H1 (cell line): Measurements from ENCODE around the gene RFTN2. TPM values are rescaled to one million over a fixed set of nuclear protein-coding genes. Genes with fewer than 3 reads are reported as not detected.

Source experiments
- CTCF ChIA-PET: fragments of 300-600 bp; sonication (Branson Sonifier 250); formaldehyde crosslinking; loops from one replicate; lab custom pipeline; 2021; ENCODE audit not compliant: partially characterized antibody; lab: Charles Lee
- POLR2A ChIA-PET: fragments of 300-600 bp; sonication (Branson Sonifier 250); formaldehyde crosslinking; loops from one replicate; lab custom pipeline; 2021; ENCODE audit warnings: inconsistent platforms; ENCODE audit not compliant: partially characterized antibody; lab: Charles Lee
- DNase-seq, 2 experiments: peaks; one replicate each; pipeline versions ENCODE4 v3.0.0 to v3.0.0-alpha.2; 2010 to 2022; ENCODE audit warnings: low spot score in 2 of 2, low read depth in 1 of 2, mixed read lengths in 1 of 2
- FAIRE-seq: peaks from 2 replicates; lab custom pipeline; 2011; peaks lifted over from hg19 to GRCh38; lab: Jason Lieb, UNC
- H2AFZ ChIP-seq: 2 replicates; pipeline ENCODE4 v1.8.1; 2012; ENCODE audit warnings: low read length, inconsistent platforms
- H2AK5ac ChIP-seq: 2 replicates; pipeline ENCODE4 v1.6.1; 2013; ENCODE audit warnings: low read depth, low read length
- H2BK120ac ChIP-seq: replicated peaks from 2 replicates; pipeline ENCODE3; 2013; ENCODE audit warnings: low read depth, low read length, inconsistent platforms
- H2BK12ac ChIP-seq: 2 replicates; pipeline ENCODE4 v1.6.1; 2013; ENCODE audit warnings: low read depth, low read length
- H2BK15ac ChIP-seq: 2 replicates; pipeline ENCODE4 v1.6.1; 2013; ENCODE audit warnings: low read length
- H2BK20ac ChIP-seq: 2 replicates; pipeline ENCODE4 v1.6.1; 2013; ENCODE audit warnings: low read length
- H2BK5ac ChIP-seq: 2 replicates; pipeline ENCODE4 v1.6.1; 2013; ENCODE audit warnings: low read depth, low read length
- H3K14ac ChIP-seq: 2 replicates; pipeline ENCODE4 v1.6.1; 2013; ENCODE audit warnings: inconsistent platforms; ENCODE audit not compliant: insufficient read length
- H3K18ac ChIP-seq: 2 replicates; pipeline ENCODE4 v1.6.1; 2013; ENCODE audit warnings: low read length; ENCODE audit errors: extremely low read depth
- H3K23ac ChIP-seq: 2 replicates; pipeline ENCODE4 v1.6.1; 2013; ENCODE audit warnings: inconsistent platforms; ENCODE audit not compliant: insufficient read length
- H3K23me2 ChIP-seq: 2 replicates; pipeline ENCODE4 v1.6.1; 2013; ENCODE audit warnings: low read depth, low read length
- H3K27ac ChIP-seq: 2 replicates; pipeline ENCODE4 v1.6.1; 2011; ENCODE audit warnings: low read depth, low read length, inconsistent platforms
- H3K27me3 ChIP-seq, 4 experiments: replicated peaks in 1 of 4; 1 replicate in 1 of 4; 2 replicates in 3 of 4; pipeline versions ENCODE4 v1.6.1 to v1.8.1; 2011 to 2013; ENCODE audit warnings: low read length in 3 of 4, mild to moderate bottlenecking in 3 of 4, inconsistent platforms in 2 of 4, mixed read lengths in 2 of 4, moderate library complexity in 1 of 4; ENCODE audit not compliant: control insufficient read depth in 3 of 4, insufficient read depth in 3 of 4; ENCODE audit errors: extremely low read depth in 1 of 4
- H3K36me3 ChIP-seq, 4 experiments: 2 replicates each; pipeline versions ENCODE4 v1.6.1 to v1.8.1; 2011 to 2013; ENCODE audit warnings: mild to moderate bottlenecking in 4 of 4, low read length in 3 of 4, moderate library complexity in 2 of 4, control low read depth in 1 of 4, inconsistent platforms in 1 of 4; ENCODE audit not compliant: insufficient read depth in 4 of 4, control insufficient read depth in 2 of 4
- H3K4ac ChIP-seq: replicated peaks from 2 replicates; pipeline ENCODE3; 2013; ENCODE audit warnings: low read length, low read depth, mixed read lengths, inconsistent platforms; ENCODE audit not compliant: insufficient read length
- H3K4me1 ChIP-seq, 4 experiments: replicated peaks in 1 of 4; 1 replicate in 1 of 4; 2 replicates in 3 of 4; pipeline versions ENCODE4 v1.6.1 to v1.8.1; 2011 to 2013; ENCODE audit warnings: low read length in 3 of 4, inconsistent platforms in 2 of 4, mixed read lengths in 1 of 4; ENCODE audit not compliant: insufficient read depth in 4 of 4, control insufficient read depth in 3 of 4
- H3K4me2 ChIP-seq, 2 experiments: 2 replicates each; pipeline versions ENCODE4 v1.6.1 to v1.8.1; 2011 to 2013; ENCODE audit warnings: low read depth in 2 of 2, low read length in 2 of 2, control low read depth in 1 of 2, inconsistent platforms in 1 of 2, mild to moderate bottlenecking in 1 of 2; ENCODE audit not compliant: insufficient read depth in 1 of 2
- H3K4me3 ChIP-seq, 4 experiments: fragments of 200-600, 300-600 bp in 1 of 4; sonication (generic), shearing (Covaris generic), sonication (Bioruptor Twin) in 1 of 4; 2 replicates each; pipeline versions ENCODE4 v1.5.1 to v1.8.1; 2011 to 2016; ENCODE audit warnings: low read length in 4 of 4, low read depth in 3 of 4, control low read depth in 2 of 4, inconsistent platforms in 2 of 4, mild to moderate bottlenecking in 2 of 4, mixed read lengths in 1 of 4, moderate library complexity in 1 of 4; ENCODE audit not compliant: insufficient read depth in 2 of 4; ENCODE audit errors: extremely low read depth in 1 of 4
- H3K56ac ChIP-seq: replicated peaks from 2 replicates; pipeline ENCODE3; 2013; ENCODE audit warnings: low read depth, mild to moderate bottlenecking, mixed read lengths, low read length, inconsistent platforms; ENCODE audit not compliant: insufficient read length
- H3K79me1 ChIP-seq: 2 replicates; pipeline ENCODE4 v1.6.1; 2013; ENCODE audit warnings: low read depth, low read length, control low read depth
- H3K79me2 ChIP-seq, 2 experiments: 2 replicates each; pipeline versions ENCODE4 v1.6.1 to v1.8.1; 2012 to 2013; ENCODE audit warnings: low read length in 2 of 2, mild to moderate bottlenecking in 2 of 2, inconsistent platforms in 1 of 2; ENCODE audit not compliant: insufficient read depth in 2 of 2, control insufficient read depth in 1 of 2
- H3K9ac ChIP-seq, 4 experiments: replicated peaks in 1 of 4; 1 replicate in 1 of 4; 2 replicates in 3 of 4; pipeline versions ENCODE4 v1.6.1 to v1.8.1; 2011 to 2013; ENCODE audit warnings: low read depth in 3 of 4, low read length in 3 of 4, control low read depth in 2 of 4, mild to moderate bottlenecking in 2 of 4, moderate library complexity in 2 of 4, inconsistent platforms in 1 of 4; ENCODE audit errors: extremely low read depth in 1 of 4
- H3K9me3 ChIP-seq, 2 experiments: 2 replicates each; pipeline versions ENCODE4 v1.6.1 to v1.8.1; 2012 to 2013; ENCODE audit warnings: mild to moderate bottlenecking in 2 of 2, moderate library complexity in 2 of 2, control low read depth in 1 of 2, inconsistent platforms in 1 of 2, low read depth in 1 of 2, low read length in 1 of 2, mixed read lengths in 1 of 2; ENCODE audit not compliant: insufficient read depth in 2 of 2
- H4K20me1 ChIP-seq, 2 experiments: replicated peaks in 1 of 2; 2 replicates each; pipeline versions ENCODE3 to v1.8.1; 2011 to 2013; ENCODE audit warnings: inconsistent platforms in 2 of 2, low read length in 2 of 2, mild to moderate bottlenecking in 1 of 2; ENCODE audit not compliant: insufficient read depth in 2 of 2, control insufficient read depth in 1 of 2
- H4K5ac ChIP-seq: 2 replicates; pipeline ENCODE4 v1.6.1; 2013; ENCODE audit warnings: low read length, low read depth, mixed read lengths, inconsistent platforms; ENCODE audit not compliant: insufficient read length
- H4K8ac ChIP-seq: 2 replicates; pipeline ENCODE4 v1.8.0; 2013; ENCODE audit warnings: mild to moderate bottlenecking, moderate library complexity, low read length, inconsistent platforms; ENCODE audit not compliant: insufficient read depth; ENCODE audit errors: extremely low read depth
- H4K91ac ChIP-seq: replicated peaks from 2 replicates; pipeline ENCODE3; 2013; ENCODE audit warnings: low read length, mixed read lengths, inconsistent platforms; ENCODE audit not compliant: insufficient read length
- RAD21 ChIP-seq, 2 experiments: IDR thresholded peaks in 1 of 2; conservative IDR thresholded peaks in 1 of 2; 2 replicates each; pipeline ENCODE4 v1.6.1; 2011; ENCODE audit warnings: low read depth in 2 of 2, low read length in 2 of 2, improper control_type of control experiment in 1 of 2, inconsistent platforms in 1 of 2, mild to moderate bottlenecking in 1 of 2, moderate library complexity in 1 of 2
- TAF7 ChIP-seq: optimal IDR thresholded peaks from 2 replicates; pipeline ENCODE3; 2011; ENCODE audit warnings: low read depth, mild to moderate bottlenecking, inconsistent platforms, low read length, moderate library complexity, borderline replicate concordance
- WGBS, 2 experiments: shearing (Covaris generic) in 1 of 2; methylation state at CpG; one replicate each; pipeline versions ENCODE4 v1.1.6 to v1.1.7; 2013 to 2015; ENCODE audit warnings: low lambda C conversion rate in 2 of 2, mixed read lengths in 2 of 2, inconsistent platforms in 1 of 2, low coverage in 1 of 2, missing lambda C conversion rate in 1 of 2; ENCODE audit not compliant: insufficient replicate concordance in 2 of 2, insufficient coverage in 1 of 2, insufficient read length in 1 of 2; ENCODE audit errors: extremely low coverage in 1 of 2, missing lambda C conversion rate in 1 of 2; 5-methylcytosine and 5-hydroxymethylcytosine counted together
- polyA plus RNA-seq, 7 experiments: library from polyadenylated mRNA; depleted of rRNA in 3 of 7; stranded (reverse) in 5 of 7; unstranded in 2 of 7; fragments of >200 nt in 5 of 7; fragments of 200-250 nt in 2 of 7; gene quantifications; 1 replicate in 5 of 7; 2 replicates in 1 of 7; 4 replicates in 1 of 7; pipeline versions ENCODE4 v1.2.1 to v1.2.3, GENCODE V29; 2011 to 2013; ENCODE audit warnings: missing spikeins in 2 of 7, mixed read lengths in 2 of 7
- total RNA-seq: library from RNA; stranded (reverse); fragmentation: NEBNext Ultra II Directional; extraction: Animal tissue kit (Norgen Biotek cat#: 25700); gene quantifications from 2 replicates; pipeline ENCODE4 v1.2.1, GENCODE V29; 2021
- TF ChIP-seq, protein P1 (sequence below), 3 experiments: IDR thresholded peaks; 1 replicate in 2 of 3; 2 replicates in 1 of 3; pipeline versions ENCODE4 v1.5.1 to v1.6.1; 2011; ENCODE audit warnings: low read length in 3 of 3, mild to moderate bottlenecking in 3 of 3, inconsistent platforms in 2 of 3, low read depth in 1 of 3, moderate library complexity in 1 of 3; ENCODE audit not compliant: insufficient read depth in 1 of 3; ENCODE audit errors: control extremely low read depth in 1 of 3

The RFTN2 gene
- total and polyA plus RNA-seq, 2 of the 8 experiments (the other 6 are each of a cell fraction or from before 2014, with no cell fraction given) = 2.3 to 2.4 TPM

DNA sequence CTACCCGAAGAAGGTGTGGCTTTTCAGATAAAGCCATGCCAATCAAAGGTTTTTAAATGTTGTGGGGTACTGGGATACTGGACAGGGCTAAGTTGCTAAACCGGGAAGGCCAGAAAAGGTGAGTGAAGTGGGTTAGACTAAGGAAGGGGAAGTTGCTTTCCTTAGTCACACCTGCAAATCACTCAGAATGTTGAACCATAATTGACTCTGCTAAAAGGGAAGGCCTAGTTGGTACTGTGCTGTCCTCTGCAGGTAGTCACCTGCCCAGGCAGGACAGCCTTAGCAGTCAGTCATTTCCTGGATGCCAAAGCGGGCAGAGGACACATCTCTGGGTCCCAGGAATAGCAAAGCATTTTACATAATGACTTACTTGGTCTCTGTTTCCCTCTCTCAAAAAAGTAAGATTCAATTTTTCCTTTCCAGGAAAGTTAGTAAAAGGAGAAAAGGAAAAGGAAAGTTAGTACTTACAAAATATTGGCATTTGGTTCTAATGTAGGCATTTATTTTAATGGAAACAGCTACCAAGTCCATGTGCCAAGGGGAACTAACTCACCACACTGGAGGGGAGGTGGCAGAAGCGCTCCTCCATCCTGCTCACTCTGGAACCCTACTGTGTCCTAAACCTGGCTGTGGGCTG, 60.3 kb downstream of the RFTN2 start:
- Histone ChIP-seq H2BK120ac (no peak overlapping the region), H3K9ac (no peak overlapping the region), H3K79me2 (no peaks in the 10 kb centered on the region), H4K5ac (no peak overlapping the region), H3K36me3 (no peaks in the 10 kb centered on the region), H2AK5ac (no peak overlapping the region), H3K23ac (no peak overlapping the region), H3K4ac (no peak overlapping the region), H2BK5ac (no peak overlapping the region), H4K20me1 (no peaks in the 10 kb centered on the region), H3K14ac (no peak overlapping the region), H3K27ac (no peak overlapping the region), H3K27me3 (no peaks in the 10 kb centered on the region), H2AFZ (no peak overlapping the region), H3K4me1 (peaks cover 0 to 12% (median under 1%) of the 10 kb centered on the region in 4 experiments; a peak in 3 of 7 replicates), H4K91ac (no peak overlapping the region), H3K79me1 (no peaks in the 10 kb centered on the region), H3K56ac (no peak overlapping the region), H4K8ac (no peak overlapping the region), H3K4me2 (no peak overlapping the region), H2BK20ac (no peak overlapping the region), H3K9me3 (no peaks in the 10 kb centered on the region), H3K23me2 (no peaks in the 10 kb centered on the region), H2BK15ac (no peak overlapping the region), H3K4me3 (no peak overlapping the region), H2BK12ac (no peak overlapping the region), H3K18ac (no peak overlapping the region)
- DNase-seq (no peak), FAIRE-seq (peak; percentile 13)
- TF ChIP-seq, protein P1, sequence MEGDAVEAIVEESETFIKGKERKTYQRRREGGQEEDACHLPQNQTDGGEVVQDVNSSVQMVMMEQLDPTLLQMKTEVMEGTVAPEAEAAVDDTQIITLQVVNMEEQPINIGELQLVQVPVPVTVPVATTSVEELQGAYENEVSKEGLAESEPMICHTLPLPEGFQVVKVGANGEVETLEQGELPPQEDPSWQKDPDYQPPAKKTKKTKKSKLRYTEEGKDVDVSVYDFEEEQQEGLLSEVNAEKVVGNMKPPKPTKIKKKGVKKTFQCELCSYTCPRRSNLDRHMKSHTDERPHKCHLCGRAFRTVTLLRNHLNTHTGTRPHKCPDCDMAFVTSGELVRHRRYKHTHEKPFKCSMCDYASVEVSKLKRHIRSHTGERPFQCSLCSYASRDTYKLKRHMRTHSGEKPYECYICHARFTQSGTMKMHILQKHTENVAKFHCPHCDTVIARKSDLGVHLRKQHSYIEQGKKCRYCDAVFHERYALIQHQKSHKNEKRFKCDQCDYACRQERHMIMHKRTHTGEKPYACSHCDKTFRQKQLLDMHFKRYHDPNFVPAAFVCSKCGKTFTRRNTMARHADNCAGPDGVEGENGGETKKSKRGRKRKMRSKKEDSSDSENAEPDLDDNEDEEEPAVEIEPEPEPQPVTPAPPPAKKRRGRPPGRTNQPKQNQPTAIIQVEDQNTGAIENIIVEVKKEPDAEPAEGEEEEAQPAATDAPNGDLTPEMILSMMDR (IDR thresholded peaks at IDR 0.05; ENCODE audit: control extremely low read depth in 1 of 3, insufficient read depth in 1 of 3, low read depth in 1 of 3, low read length in 3 of 3) = peak; percentile 21 to 69 (median 63); a peak in 3 of 4 replicates
- TF ChIP-seq RAD21 (IDR thresholded peaks at IDR 0.05 in 1 of 2, conservative IDR thresholded peaks at IDR 0.05 in 1 of 2; ENCODE audit: low read depth in 2 of 2, low read length in 2 of 2) (peak; percentile 73 to 82), TAF7 (no peak)
- ChIA-PET CTCF (interaction anchor here (0.6 to 1.5 kb wide), 5 partner anchors 10 to 176 kb away, joined by 3 to 8 read pairs (median 3); partner anchors contain the start of genes HSPD1 and HSPE1), POLR2A (interaction anchor here (0.6 to 1.2 kb wide), 5 partner anchors 16 to 184 kb away, joined by 3 to 6 read pairs (median 3); partner anchors contain the start of genes HSPD1 and HSPE1)
- WGBS, 2 experiments = 85% methylated on average over 4 of the region's 4 CpGs; no CpG with 5 or more reads in 1 of the 2 experiments
